ENCODE results near the gene CCDC33. TPM values are rescaled to one million over a fixed set of nuclear protein-coding genes. Genes with fewer than 3 reads are reported as not detected.

Gene CCDC33
- polyA plus RNA-seq, 10 donors, result 0.05 to 0.31 (median 0.19) TPM; not detected in 7

GRCh38 chr15:74311734-74312444, 75.8 kb downstream of the CCDC33 start:
- DNase-seq, result no peak

DNA sequence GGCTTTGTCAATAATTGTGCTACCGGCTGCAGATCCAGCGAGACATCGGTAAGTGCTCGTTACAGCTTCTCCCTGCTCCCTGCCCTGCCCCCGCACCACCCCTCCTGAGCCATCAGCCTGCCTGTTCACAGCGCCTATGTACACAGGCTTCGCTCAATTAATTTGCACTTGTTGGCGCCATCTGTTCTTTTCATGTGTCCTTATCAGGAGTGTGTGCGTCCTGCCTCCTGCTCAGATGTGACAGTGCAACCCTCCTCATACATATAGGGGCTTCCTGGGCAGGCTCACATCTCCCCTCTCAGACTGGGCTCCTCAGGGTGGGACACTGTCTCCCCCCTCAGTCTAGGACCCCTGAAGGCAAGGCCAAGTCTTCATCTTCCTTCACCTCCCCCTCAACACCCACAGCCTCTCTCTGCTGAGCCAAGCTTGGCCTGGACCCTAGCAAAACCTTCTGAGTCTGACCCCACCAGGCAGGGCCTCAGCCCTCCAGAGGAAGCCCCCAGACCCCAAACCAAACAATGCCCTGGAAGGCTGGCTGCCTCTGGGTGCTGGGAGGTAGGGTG, 76.4 kb downstream of the CCDC33 start:
- no peak for DNase-seq

DNA sequence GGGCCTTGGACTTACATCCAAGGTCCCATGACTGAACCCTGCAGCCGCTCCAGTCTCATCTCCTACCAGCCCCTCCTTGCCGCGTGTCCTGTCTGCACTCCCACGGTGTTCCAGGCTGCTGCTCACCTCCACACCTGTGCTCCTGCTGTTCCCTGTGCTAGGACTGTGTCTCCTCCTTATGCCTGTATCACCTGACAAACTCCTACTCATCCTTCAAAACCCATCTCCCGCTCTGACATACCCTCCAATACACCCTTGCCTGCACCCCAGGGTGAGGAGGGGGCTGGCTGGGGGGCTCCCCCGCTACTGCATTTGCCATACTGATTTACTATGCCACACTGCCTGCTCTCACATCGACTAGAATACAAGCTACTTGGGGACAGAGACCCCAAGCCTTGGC, 77.8 kb downstream of the CCDC33 start:
- DNase-seq, result no peak

GRCh38 chr15:74314795-74315438, 78.8 kb downstream of the CCDC33 start:
- DNase-seq, result no peak

DNA sequence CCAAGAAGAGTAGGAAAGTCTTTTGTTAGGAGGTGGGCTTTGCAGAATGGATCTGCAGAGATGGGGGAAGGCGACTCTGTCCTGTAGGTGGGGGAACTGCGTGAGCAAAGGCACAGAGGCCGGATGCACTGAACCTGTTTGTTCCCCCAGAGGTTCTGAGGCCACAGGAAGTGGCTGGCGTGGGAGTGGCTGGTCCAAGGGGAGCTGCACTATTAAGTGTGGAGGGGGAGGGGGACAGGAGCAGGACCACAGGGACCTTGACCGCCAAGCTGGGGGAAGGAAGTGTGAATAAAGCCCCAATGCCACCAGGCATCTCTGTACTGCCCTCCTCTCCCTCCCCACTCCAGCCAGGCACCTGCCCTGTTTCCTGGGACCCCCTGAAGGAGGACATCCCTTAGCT, 79.5 kb downstream of the CCDC33 start:
- no peak for DNase-seq

DNA sequence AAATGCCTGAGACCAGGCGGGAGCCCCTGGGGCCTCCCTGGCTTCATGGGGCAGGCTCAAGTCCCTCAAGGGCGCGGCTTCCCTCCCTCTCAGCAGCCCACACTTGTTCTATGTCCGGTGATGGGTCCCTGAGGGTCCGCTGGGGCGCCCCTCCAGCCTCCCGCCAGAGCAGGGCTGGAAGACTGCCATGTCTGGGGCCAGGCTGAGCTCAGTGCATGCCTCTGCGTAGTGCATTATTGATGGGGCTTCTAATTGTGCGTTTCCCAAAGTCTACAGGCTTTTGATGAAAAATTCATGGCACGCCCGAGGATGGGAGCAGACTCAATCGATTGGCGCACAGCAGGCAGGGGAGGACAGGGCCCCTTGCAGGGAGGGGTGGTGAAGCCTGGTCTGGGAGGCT, 80.0 kb downstream of the CCDC33 start:
- DNase-seq, result peak in 1 of 3 donors; percentile 70

DNA sequence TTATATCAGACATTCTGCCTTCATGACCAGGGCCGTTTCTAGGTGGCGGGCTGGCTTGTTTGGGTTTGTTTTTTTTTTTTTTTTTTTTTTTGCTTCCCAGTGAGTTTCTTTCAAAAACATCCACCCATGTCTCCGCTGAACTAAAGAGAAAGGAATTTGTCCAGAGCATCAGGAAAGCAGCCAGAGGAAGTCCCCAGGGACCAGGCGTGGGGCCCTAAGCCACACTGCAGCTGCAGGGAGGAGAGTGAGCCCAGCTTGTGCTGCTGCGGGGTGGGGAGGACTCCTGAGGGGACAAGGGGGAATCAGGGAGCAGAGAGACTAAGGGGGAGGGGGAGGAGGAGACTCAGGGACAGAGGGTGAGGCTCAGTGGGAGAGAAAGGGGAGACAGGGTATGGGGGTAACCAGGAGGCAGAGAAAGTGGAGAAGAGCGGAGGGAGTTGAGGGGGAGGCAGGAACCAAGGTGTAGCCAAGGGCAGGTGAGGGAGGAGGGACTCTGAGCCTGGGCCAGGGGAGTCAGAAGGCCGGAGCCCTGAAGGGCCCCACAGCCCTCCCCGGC, 81.8 kb downstream of the CCDC33 start:
- peak; percentile 95 to 97 (median 96) for DNase-seq

GRCh38 chr15:74318376-74319137, 82.4 kb downstream of the CCDC33 start:
- peak in 2 of 3 donors; percentile 63 to 86 for DNase-seq

- no peak for DNase-seq
Observed at GRCh38 chr15:74319138-74319460, 83.0 kb downstream of the CCDC33 start.

GRCh38 chr15:74319596-74320351, 83.6 kb downstream of the CCDC33 start:
- DNase-seq, result peak in 1 of 3 donors; percentile 73

GRCh38 chr15:74320352-74321247, 84.5 kb downstream of the CCDC33 start:
- peak; percentile 57 to 82 (median 74) for DNase-seq

- peak; percentile 48 to 84 (median 72) for DNase-seq
Observed at GRCh38 chr15:74322558-74323180, 86.5 kb downstream of the CCDC33 start.

DNA sequence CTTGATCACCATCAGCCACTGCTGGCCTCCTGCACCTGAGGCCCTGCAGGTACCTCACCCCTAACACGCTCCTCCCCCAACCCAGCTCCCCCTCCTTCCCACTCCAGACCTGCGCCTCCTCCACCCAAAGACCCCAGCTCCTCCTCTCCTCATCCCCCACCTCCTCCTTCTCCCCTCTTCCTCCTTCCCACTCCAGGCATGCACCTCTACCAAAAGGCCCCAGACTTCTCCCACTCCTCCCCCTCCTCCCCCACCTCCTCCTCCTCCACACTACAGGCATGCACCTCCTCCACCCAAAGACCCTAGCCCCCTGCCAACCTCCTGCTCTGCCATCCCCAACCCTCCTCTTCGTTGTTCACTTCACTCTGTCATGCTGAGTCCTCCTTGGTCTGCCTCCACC, 88.6 kb downstream of the CCDC33 start:
- no peak for DNase-seq

DNA sequence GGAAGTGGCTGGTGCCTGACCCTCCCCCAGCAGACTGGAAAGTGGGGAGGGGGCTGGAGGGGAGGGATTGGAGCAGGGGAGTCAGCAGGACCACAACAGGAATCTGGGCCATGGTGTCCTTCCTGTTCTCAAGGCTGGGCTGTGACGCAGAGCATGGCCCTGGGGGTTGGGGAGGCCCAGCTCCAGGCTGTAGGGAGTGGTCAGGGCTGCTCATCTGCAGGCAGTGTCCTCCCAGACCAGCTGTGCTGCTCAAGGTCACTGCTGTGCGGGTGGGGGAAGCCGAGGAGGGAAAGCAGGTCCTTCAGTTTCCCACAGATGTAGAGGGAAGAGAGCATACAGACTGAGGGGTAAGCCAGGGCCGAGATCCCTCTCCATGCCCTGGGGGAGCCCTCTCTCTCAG, 90.6 kb downstream of the CCDC33 start:
- DNase-seq, result peak; percentile 48 to 91 (median 69)

GRCh38 chr15:74327756-74328155, 91.6 kb downstream of the CCDC33 start:
- DNase-seq, result no peak

GRCh38 chr15:74328331-74329056, 92.4 kb downstream of the CCDC33 start:
- DNase-seq, result no peak

DNA sequence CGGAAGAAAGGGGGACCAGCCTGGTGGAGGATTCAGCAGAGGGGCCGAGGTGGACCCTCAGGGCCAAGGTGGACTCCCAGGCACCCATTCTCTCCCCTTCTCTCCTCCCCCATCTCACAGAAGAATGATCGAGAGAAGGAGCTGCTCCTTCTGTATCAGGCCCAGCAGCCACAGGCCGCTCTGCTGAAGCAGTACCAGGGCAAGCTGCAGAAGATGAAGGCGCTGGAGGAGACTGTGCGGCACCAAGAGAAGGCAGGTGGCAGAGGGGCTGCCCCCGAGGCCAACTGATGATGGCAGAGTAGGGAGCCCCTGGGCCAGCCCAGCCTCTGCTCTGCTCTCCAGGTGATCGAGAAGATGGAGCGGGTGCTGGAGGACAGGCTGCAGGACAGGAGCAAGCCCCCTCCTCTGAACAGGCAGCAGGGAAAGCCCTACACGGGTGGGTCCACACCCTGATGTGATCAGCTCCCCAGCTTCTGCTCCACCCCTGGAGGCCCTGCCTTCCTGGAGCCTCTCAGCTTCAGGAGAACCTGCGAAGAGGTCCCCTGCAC, 94.8 kb downstream of the CCDC33 start:
- DNase-seq, result no peak

- DNase-seq, result no peak
Observed at GRCh38 chr15:74332011-74332410, 95.9 kb downstream of the CCDC33 start.

GRCh38 chr15:74332611-74333010, 96.5 kb downstream of the CCDC33 start:
- no peak for DNase-seq

Measured in muscle of back (tissue), 11 donors.